Gastroesophageal sphincter (tissue), 4 donors: ENCODE measurements around the gene FAHD1. TPM values are rescaled to one million over a fixed set of nuclear protein-coding genes. Genes with fewer than 3 reads are reported as not detected.

Source experiments
- ATAC-seq: fragments of 150-250 bp; one replicate; pipeline ENCODE4 v1.9.1; 2016; ENCODE audit warnings: mild to moderate bottlenecking, moderate library complexity
- H3K27ac ChIP-seq, 4 donors: fragments of 200-600 bp; sonication (generic) in 3 of 4; 1 replicate in 3 of 4; 2 replicates in 1 of 4; pipeline ENCODE4 v1.5.1; 2016 to 2019
- H3K27me3 ChIP-seq: fragments of 200-600 bp; sonication (generic); one replicate; pipeline ENCODE4 v1.5.1; 2019
- H3K36me3 ChIP-seq, 2 donors: fragments of 200-600 bp; sonication (generic); one replicate each; pipeline ENCODE4 v1.5.1; 2019; ENCODE audit warnings: control low read depth in 1 of 2
- H3K4me1 ChIP-seq, 3 donors: fragments of 200-600 bp; sonication (generic); 1 replicate in 2 of 3; 2 replicates in 1 of 3; pipeline ENCODE4 v1.5.1; 2016 to 2019; ENCODE audit warnings: control low read depth in 2 of 3
- H3K4me3 ChIP-seq, 2 donors: fragments of 200-600 bp; sonication (generic); one replicate each; pipeline ENCODE4 v1.5.1; 2019; ENCODE audit warnings: mild to moderate bottlenecking in 1 of 2, moderate library complexity in 1 of 2
- H3K9me3 ChIP-seq, 3 donors: fragments of 200-600 bp; sonication (generic); one replicate each; pipeline ENCODE4 v1.5.1; 2017 to 2019; ENCODE audit warnings: control low read depth in 2 of 3
- CTCF ChIP-seq, 4 experiments: fragments of 200-600 bp in 2 of 4; fragments of 450-650 bp in 2 of 4; sonication (generic) in 1 of 4; IDR thresholded peaks; one replicate each; pipeline ENCODE4 v1.5.1; 2017 to 2019; ENCODE audit warnings: antibody characterized with exemption in 4 of 4, mild to moderate bottlenecking in 2 of 4, moderate library complexity in 2 of 4
- EP300 ChIP-seq: sonication (generic); formaldehyde crosslinking; IDR thresholded peaks from one replicate; pipeline ENCODE4 v1.6.1; 2017; ENCODE audit warnings: antibody characterized with exemption, mild to moderate bottlenecking
- POLR2A ChIP-seq, 2 donors: fragments of 450-650 bp; IDR thresholded peaks; one replicate each; pipeline ENCODE4 v1.6.1; 2017; ENCODE audit warnings: antibody characterized with exemption in 2 of 2, mild to moderate bottlenecking in 2 of 2, moderate library complexity in 1 of 2
- POLR2AphosphoS5 ChIP-seq: sonication (generic); formaldehyde crosslinking; IDR thresholded peaks from one replicate; pipeline ENCODE4 v1.6.1; 2017; ENCODE audit warnings: antibody characterized with exemption
- WGBS, 2 donors: methylation state at CpG; one replicate each; pipeline ENCODE4 v1.1.5; 2018; ENCODE audit warnings: low coverage in 1 of 2; 5-methylcytosine and 5-hydroxymethylcytosine counted together
- total RNA-seq, 4 donors: library from RNA; depleted of rRNA; stranded (reverse); fragments of >200 nt; gene quantifications; one replicate each; pipeline ENCODE4 v1.1.0, GENCODE V29; 2016

FAHD1 gene
- total RNA-seq, 4 donors from 2014 or later: 22.9 to 44.0 (median 30.2) TPM

GRCh38 chr16:1877089-1877488, 50.1 kb downstream of the FAHD1 start:
- ATAC-seq: no peak
- TF ChIP-seq POLR2AphosphoS5 (no peak), CTCF (IDR thresholded peaks at IDR 0.05) (no peak), EP300 (no peak), POLR2A (IDR thresholded peaks at IDR 0.05) (no peak)
- peaks cover 0 to 4% (median 2%) of the 10 kb centered on the region in 3 donors for H3K4me1 ChIP-seq
- peaks cover 93% of the 10 kb centered on the region for H3K27me3 ChIP-seq
- no peak overlapping the region for H3K27ac ChIP-seq
- no peaks in the 10 kb centered on the region for H3K9me3 ChIP-seq
- 40 to 59% methylated on average over 4 to 6 of the region's 6 CpGs for WGBS, 2 donors
- no peak overlapping the region for H3K4me3 ChIP-seq
- H3K36me3 ChIP-seq: no peaks in the 10 kb centered on the region

- H3K9me3 ChIP-seq: no peaks in the 10 kb centered on the region
These were observed 50.8 kb downstream of the FAHD1 start for GRCh38 chr16:1877804-1878203.

GRCh38 chr16:1878256-1878655, 51.2 kb downstream of the FAHD1 start:
- Histone ChIP-seq H3K36me3 (no peaks in the 10 kb centered on the region), H3K4me1 (no peaks in the 10 kb centered on the region), H3K9me3 (no peaks in the 10 kb centered on the region), H3K27me3 (peaks cover 92% of the 10 kb centered on the region), H3K27ac (no peak overlapping the region), H3K4me3 (no peak overlapping the region)
- no peak for ATAC-seq
- 44 to 61% methylated on average over 5 of the region's 5 CpGs for WGBS, 2 donors
- no peak for TF ChIP-seq POLR2AphosphoS5
- no peak for TF ChIP-seq POLR2A (IDR thresholded peaks at IDR 0.05)
- no peak for TF ChIP-seq CTCF (IDR thresholded peaks at IDR 0.05)
- no peak for TF ChIP-seq EP300

More at GRCh38 chr16:1877804-1878203, 50.8 kb downstream of the FAHD1 start:
- H3K4me1 ChIP-seq: no peaks in the 10 kb centered on the region
- TF ChIP-seq EP300 (no peak), POLR2A (IDR thresholded peaks at IDR 0.05) (no peak)
- no peaks in the 10 kb centered on the region for H3K36me3 ChIP-seq
- no peak overlapping the region for H3K27ac ChIP-seq
- WGBS, 2 donors: 61 to 69% methylated on average over 7 to 9 of the region's 11 CpGs
- H3K27me3 ChIP-seq: peaks cover 92% of the 10 kb centered on the region
- ATAC-seq: no peak
- H3K4me3 ChIP-seq: no peak overlapping the region

Other genes starting within 250 kb of the FAHD1 start
- gene IFT140, start 215.1 kb upstream of the FAHD1 start, total RNA-seq: 10 to 100 TPM; 18.6 to 36.3 (median 27.2) TPM
- gene CRAMP1, start 214.8 kb upstream of the FAHD1 start, total RNA-seq: 10 to 100 TPM in 2 of 4 donors, 1 to 10 TPM in 2; 9.0 to 15.1 (median 11.3) TPM
- 10 to 100 TPM; 21.4 to 49.9 (median 31.6) TPM for gene JPT2, start 148.9 kb upstream of the FAHD1 start, total RNA-seq
- gene MAPK8IP3, start 121.0 kb upstream of the FAHD1 start, total RNA-seq: 10 to 100 TPM; 12.0 to 66.8 (median 33.1) TPM
- 100 to 1,000 TPM in 1 of 4 donors, 10 to 100 TPM in 3; 49.9 to 106 (median 87.2) TPM for gene NME3, start 55.7 kb upstream of the FAHD1 start, total RNA-seq
- gene EME2, start 54.4 kb upstream of the FAHD1 start, total RNA-seq: 10 to 100 TPM in 1 of 4 donors, 1 to 10 TPM in 3; 4.6 to 20.4 (median 7.7) TPM
- 10 to 100 TPM; 44.4 to 72.8 (median 61.3) TPM for gene MRPS34, start 54.1 kb upstream of the FAHD1 start, total RNA-seq
- gene SPSB3, start 44.6 kb upstream of the FAHD1 start, total RNA-seq: 10 to 100 TPM; 52.4 to 81.1 (median 75.4) TPM
- gene NUBP2, start 44.2 kb upstream of the FAHD1 start, total RNA-seq: 10 to 100 TPM; 64.4 to 92.2 (median 80.6) TPM
- gene IGFALS, start 33.5 kb upstream of the FAHD1 start, total RNA-seq: 1 to 10 TPM in 1 of 4 donors, under 1 TPM in 2, not detected in 1; 0.47 to 1.1 (median 0.67) TPM
- gene HAGH, start 381 bp upstream of the FAHD1 start, total RNA-seq: 100 to 1,000 TPM; 124 to 245 (median 175) TPM
- gene MEIOB, start 45.0 kb downstream of the FAHD1 start, total RNA-seq: not detected
- gene HS3ST6, start 91.2 kb downstream of the FAHD1 start, total RNA-seq: not detected
- gene MSRB1, start 116.0 kb downstream of the FAHD1 start, total RNA-seq: 10 to 100 TPM; 23.8 to 53.7 (median 44.8) TPM
- not detected for gene RPL3L, start 127.5 kb downstream of the FAHD1 start, total RNA-seq
- 100 to 1,000 TPM; 214 to 400 (median 243) TPM for gene NDUFB10, start 132.3 kb downstream of the FAHD1 start, total RNA-seq
- gene RPS2, start 137.6 kb downstream of the FAHD1 start, total RNA-seq: 1,000 to 10,000 TPM in 3 of 4 donors, 100 to 1,000 TPM in 1; 899 to 1,585 (median 1,295) TPM
- not detected for gene RNF151, start 139.7 kb downstream of the FAHD1 start, total RNA-seq
- 10 to 100 TPM; 26.7 to 38.6 (median 33.2) TPM for gene TBL3, start 144.8 kb downstream of the FAHD1 start, total RNA-seq
- 1 to 10 TPM in 2 of 4 donors, not detected in 2; 1.0 to 1.1 TPM for gene NOXO1, start 154.3 kb downstream of the FAHD1 start, total RNA-seq
- gene GFER, start 157.0 kb downstream of the FAHD1 start, total RNA-seq: 10 to 100 TPM; 12.8 to 45.6 (median 25.1) TPM
- 1 to 10 TPM in 3 of 4 donors, not detected in 1; 1.2 to 5.1 (median 3.1) TPM for gene SYNGR3, start 162.8 kb downstream of the FAHD1 start, total RNA-seq
- 10 to 100 TPM; 28.5 to 43.0 (median 34.6) TPM for gene ZNF598, start 182.6 kb downstream of the FAHD1 start, total RNA-seq
- gene NPW, start 192.6 kb downstream of the FAHD1 start, total RNA-seq: not detected
- 100 to 1,000 TPM in 1 of 4 donors, 10 to 100 TPM in 3; 43.8 to 106 (median 63.8) TPM for gene NHERF2, start 199.7 kb downstream of the FAHD1 start, total RNA-seq
- 10 to 100 TPM; 18.4 to 25.4 (median 21.6) TPM for gene NTHL1, start 220.6 kb downstream of the FAHD1 start, total RNA-seq
- gene TSC2, start 220.8 kb downstream of the FAHD1 start, total RNA-seq: 10 to 100 TPM; 36.3 to 78.8 (median 54.6) TPM